Loucy (cell line): ENCODE measurements around the gene CCDC137.

Experiments used
- EZH2phosphoT487 ChIP-seq: fragments of 200-600 bp; IDR thresholded peaks from 2 replicates; pipeline ENCODE4 v1.6.1; 2018; ENCODE audit warnings: antibody characterized with exemption, mild to moderate bottlenecking, moderate library complexity, borderline replicate concordance
- TF ChIP-seq, protein P1 (sequence below): fragments of 200-600 bp; sonication (generic); conservative IDR thresholded peaks from 2 replicates; pipeline ENCODE4 v1.5.1; 2014; ENCODE audit warnings: mild to moderate bottlenecking, antibody characterized with exemption, low read length

DNA sequence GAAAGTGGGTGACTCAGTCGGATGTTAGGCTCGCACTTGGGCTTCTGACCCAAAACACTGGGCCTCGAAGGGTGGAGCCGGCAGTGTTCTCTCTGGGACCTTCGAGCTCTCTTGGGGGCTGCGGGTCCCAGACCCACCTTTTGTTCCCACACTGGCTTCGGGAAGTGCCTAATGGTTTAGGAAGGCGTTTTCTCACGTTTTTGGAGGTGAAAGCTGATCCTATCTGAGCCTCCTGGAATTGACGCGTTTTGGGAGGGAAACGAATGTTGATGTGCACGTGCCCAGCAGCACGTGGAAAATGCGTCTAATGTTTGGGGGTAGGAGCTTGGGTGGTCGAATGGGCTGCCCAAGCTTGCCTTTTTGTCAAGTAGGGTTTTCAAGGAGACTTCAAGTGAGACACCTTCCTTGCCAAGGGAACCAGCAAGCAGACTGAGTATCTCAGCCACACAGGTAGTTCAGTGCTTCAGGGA, 17.9 kb downstream of the CCDC137 start:
- TF ChIP-seq, protein P1, sequence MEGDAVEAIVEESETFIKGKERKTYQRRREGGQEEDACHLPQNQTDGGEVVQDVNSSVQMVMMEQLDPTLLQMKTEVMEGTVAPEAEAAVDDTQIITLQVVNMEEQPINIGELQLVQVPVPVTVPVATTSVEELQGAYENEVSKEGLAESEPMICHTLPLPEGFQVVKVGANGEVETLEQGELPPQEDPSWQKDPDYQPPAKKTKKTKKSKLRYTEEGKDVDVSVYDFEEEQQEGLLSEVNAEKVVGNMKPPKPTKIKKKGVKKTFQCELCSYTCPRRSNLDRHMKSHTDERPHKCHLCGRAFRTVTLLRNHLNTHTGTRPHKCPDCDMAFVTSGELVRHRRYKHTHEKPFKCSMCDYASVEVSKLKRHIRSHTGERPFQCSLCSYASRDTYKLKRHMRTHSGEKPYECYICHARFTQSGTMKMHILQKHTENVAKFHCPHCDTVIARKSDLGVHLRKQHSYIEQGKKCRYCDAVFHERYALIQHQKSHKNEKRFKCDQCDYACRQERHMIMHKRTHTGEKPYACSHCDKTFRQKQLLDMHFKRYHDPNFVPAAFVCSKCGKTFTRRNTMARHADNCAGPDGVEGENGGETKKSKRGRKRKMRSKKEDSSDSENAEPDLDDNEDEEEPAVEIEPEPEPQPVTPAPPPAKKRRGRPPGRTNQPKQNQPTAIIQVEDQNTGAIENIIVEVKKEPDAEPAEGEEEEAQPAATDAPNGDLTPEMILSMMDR, result no peak
- no peak for TF ChIP-seq EZH2phosphoT487
